GM12878 (cell line): Measurements from ENCODE around the gene ANO3. TPM values are rescaled to one million over a fixed set of nuclear protein-coding genes. Genes with fewer than 3 reads are reported as not detected.
A peak's percentile ranks its signal among the peaks of the same experiment; 100 is the strongest.

ENCODE experiments used
- ATAC-seq: fragments of 200-7000 bp; cut with Tn5 transposase; 3 replicates; pipeline ENCODE4 v1.9.1; 2020; ENCODE audit warnings: mild to moderate bottlenecking, moderate library complexity
- BruUV-seq: library from RNA; stranded (reverse); fragments of 400-500 nt; replicated peaks from 2 replicates; lab custom pipeline; 2021; lab: Mats Ljungman, UMichigan
- CTCF ChIA-PET: fragments of 300-600 bp; sonication (Branson Sonifier 250); formaldehyde crosslinking; extraction: SDS; loops from one replicate; lab custom pipeline; 2021; ENCODE audit warnings: inconsistent platforms; lab: Yijun Ruan, JAX
- POLR2A ChIA-PET: fragments of 350-600 bp; formaldehyde crosslinking; extraction: SDS; loops from one replicate; lab custom pipeline; 2021; ENCODE audit warnings: inconsistent platforms; lab: Charles Lee
- RAD21 ChIA-PET: fragments of 300-600 bp; sonication (Branson Sonifier 250); formaldehyde crosslinking; loops from one replicate; lab custom pipeline; 2023; ENCODE audit warnings: antibody characterized with exemption; ENCODE audit not compliant: unreplicated experiment; lab: Charles Lee
- SMC1A ChIA-PET: fragments of 300-600 bp; sonication (Branson Sonifier 250); formaldehyde crosslinking; loops from one replicate; lab custom pipeline; 2023; ENCODE audit not compliant: unreplicated experiment, uncharacterized antibody; lab: Charles Lee
- DNase-seq: peaks from one replicate; pipeline ENCODE4 v3.0.0-alpha.2; 2011; ENCODE audit warnings: low read depth, low spot score
- FAIRE-seq: peaks from 3 replicates; lab custom pipeline; 2011; peaks lifted over from hg19 to GRCh38; lab: Jason Lieb, UNC
- H2AFZ ChIP-seq: 2 replicates; pipeline ENCODE4 v1.6.0; 2011; ENCODE audit warnings: low read depth, low read length, control low read depth; ENCODE audit not compliant: control insufficient read depth
- H3K27ac ChIP-seq: 2 replicates; pipeline ENCODE4 v1.5.1; 2011; ENCODE audit warnings: control low read depth; ENCODE audit not compliant: control insufficient read depth, insufficient read depth
- H3K27me3 ChIP-seq, 2 experiments: replicated peaks in 1 of 2; 2 replicates each; pipeline versions ENCODE4 v1.6.0 to v1.6.1; 2011; ENCODE audit warnings: low read length in 1 of 2; ENCODE audit not compliant: control insufficient read depth in 2 of 2, insufficient read depth in 2 of 2
- H3K36me3 ChIP-seq, 2 experiments: 2 replicates each; pipeline ENCODE4 v1.5.1; 2011; ENCODE audit warnings: low read length in 1 of 2; ENCODE audit not compliant: control insufficient read depth in 2 of 2, insufficient read depth in 2 of 2
- H3K4me1 ChIP-seq: 2 replicates; pipeline ENCODE4 v1.6.1; 2011; ENCODE audit warnings: mild to moderate bottlenecking, low read length, moderate library complexity, mixed read lengths; ENCODE audit not compliant: control insufficient read depth, insufficient read depth
- H3K4me2 ChIP-seq: 2 replicates; pipeline ENCODE4 v1.6.0; 2011; ENCODE audit warnings: control low read depth; ENCODE audit not compliant: control insufficient read depth, insufficient read depth
- H3K4me3 ChIP-seq: fragments of 200-600 bp; sonication (generic); 2 replicates; pipeline ENCODE4 v1.5.1; 2016
- H3K79me2 ChIP-seq: 2 replicates; pipeline ENCODE4 v1.6.0; 2011; ENCODE audit warnings: low read length; ENCODE audit not compliant: control insufficient read depth, insufficient read depth
- H3K9ac ChIP-seq: 2 replicates; pipeline ENCODE4 v1.8.0; 2011; ENCODE audit warnings: low read length, control low read depth, mixed read lengths; ENCODE audit not compliant: control insufficient read depth, insufficient read depth
- H3K9me3 ChIP-seq: replicated peaks from 3 replicates; pipeline ENCODE4 v1.5.1; 2011; ENCODE audit warnings: mild to moderate bottlenecking, low read length; ENCODE audit not compliant: control insufficient read depth, insufficient read depth
- H4K20me1 ChIP-seq: 2 replicates; pipeline ENCODE4 v1.6.0; 2011; ENCODE audit not compliant: control insufficient read depth, insufficient read depth
- CBX3 ChIP-seq: fragments of 200-600 bp; sonication (generic); IDR thresholded peaks from 2 replicates; pipeline ENCODE4 v1.6.1; 2016; ENCODE audit warnings: low read depth, borderline replicate concordance
- CEBPB ChIP-seq, 2 experiments: fragments of 150-350 bp in 1 of 2; IDR thresholded peaks; 2 replicates each; pipeline ENCODE4 v1.6.1; 2012 to 2014; ENCODE audit warnings: low read depth in 2 of 2, low read length in 2 of 2, borderline replicate concordance in 1 of 2, inconsistent platforms in 1 of 2
- IKZF1 ChIP-seq: fragments of 450-650 bp; conservative IDR thresholded peaks from 2 replicates; pipeline ENCODE4 v1.6.1; 2017; ENCODE audit warnings: antibody characterized with exemption, mild to moderate bottlenecking
- MTA2 ChIP-seq: fragments of 450-650 bp; IDR thresholded peaks from 2 replicates; pipeline ENCODE4 v1.6.1; 2016; ENCODE audit warnings: low read depth, mild to moderate bottlenecking, moderate library complexity
- NFXL1 ChIP-seq: fragments of 450-650 bp; IDR thresholded peaks from 2 replicates; pipeline ENCODE4 v1.6.1; 2017; ENCODE audit warnings: antibody characterized with exemption, mild to moderate bottlenecking, borderline replicate concordance
- NR2C1 ChIP-seq: fragments of 450-650 bp; IDR thresholded peaks from 2 replicates; pipeline ENCODE4 v1.6.1; 2017; ENCODE audit warnings: antibody characterized with exemption, mild to moderate bottlenecking, moderate library complexity
- STAT3 ChIP-seq: IDR thresholded peaks from 2 replicates; pipeline ENCODE4 v1.6.1; 2011; ENCODE audit warnings: low read depth, low read length, improper control_type of control experiment
- TCF12 ChIP-seq: IDR thresholded peaks from 2 replicates; pipeline ENCODE4 v1.6.1; 2011; ENCODE audit warnings: low read depth, mild to moderate bottlenecking, low read length
- ZZZ3 ChIP-seq: IDR thresholded peaks from 2 replicates; pipeline ENCODE4 v1.6.1; 2011; ENCODE audit warnings: low read depth; ENCODE audit not compliant: control insufficient read depth, insufficient read length
- in situ Hi-C: fragments of 300-500 bp; cut with MboI; formaldehyde crosslinking; loops from 9 replicates; pipeline ENCODE4 v1.14.3; 2018; ENCODE audit warnings: mixed read lengths
- intact Hi-C: fragments of 100-400 bp; cut with micrococcal nuclease; formaldehyde crosslinking; loops from one replicate; pipeline ENCODE4 v1.14.2; 2022; ENCODE audit not compliant: unreplicated experiment
- polyA plus RNA-seq, 11 experiments: library from polyadenylated mRNA; depleted of rRNA in 4 of 11; unstranded in 6 of 11; stranded (reverse) in 5 of 11; fragments of >200 nt; fragmentation: Nextera tagmentation in 4 of 11; fragmentation: Illumina TruSeq in 1 of 11; extraction: Ambion mirVana in 4 of 11; extraction: Trizol in 1 of 11; gene quantifications; 1 replicate in 1 of 11; 2 replicates in 10 of 11; pipeline versions ENCODE4 v1.2.1 to v1.2.3, GENCODE V29; 2011 to 2016; ENCODE audit warnings: inconsistent platforms in 2 of 11, missing spikeins in 2 of 11, low read depth in 1 of 11
- total RNA-seq, 4 experiments: library from RNA; depleted of rRNA in 3 of 4; stranded (reverse); fragments of >200 nt in 3 of 4; fragmentation: Illumina TruSeq in 1 of 4; extraction: Trizol in 1 of 4; gene quantifications; 2 replicates each; pipeline versions ENCODE4 v1.2.1 to v1.2.3, GENCODE V29; 2013 to 2021
- TF ChIP-seq, protein P1 (sequence below): fragments of 450-650 bp; IDR thresholded peaks from 2 replicates; pipeline ENCODE4 v1.6.1; 2018; ENCODE audit warnings: mild to moderate bottlenecking, low read depth, moderate library complexity; ENCODE audit not compliant: partially characterized antibody
- TF ChIP-seq, protein P2 (sequence below): fragments of 450-650 bp; IDR thresholded peaks from 2 replicates; pipeline ENCODE4 v1.6.1; 2017; ENCODE audit warnings: low read depth, mild to moderate bottlenecking, moderate library complexity
- TF ChIP-seq, protein P3 (sequence below): fragments of 450-650 bp; IDR thresholded peaks from 2 replicates; pipeline ENCODE4 v1.6.1; 2016; ENCODE audit warnings: mild to moderate bottlenecking

ANO3 gene
- total and polyA plus RNA-seq, 10 of the 15 experiments (the other 5 are each of a cell fraction or from before 2014, with no cell fraction given): 0.13 to 5.9 (median 0.44) TPM

DNA sequence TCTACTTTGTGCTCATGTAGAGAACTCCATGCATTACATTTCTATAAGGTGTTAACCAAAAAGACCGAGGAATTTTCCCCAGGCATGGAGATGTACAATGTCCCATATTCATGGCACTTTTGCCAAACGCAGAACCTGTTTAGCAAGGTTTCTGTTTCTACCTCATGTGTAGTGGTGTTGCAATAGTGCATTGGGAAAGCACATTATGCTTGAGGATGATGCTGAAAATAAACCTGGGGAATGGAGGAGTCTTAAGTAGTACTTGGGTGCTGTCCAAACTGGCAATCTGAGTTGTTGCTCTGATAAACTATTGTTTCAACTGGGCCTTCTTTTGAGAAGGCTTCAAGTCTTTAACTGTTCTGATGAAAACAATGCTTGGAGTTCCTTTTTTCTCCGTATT lies 251.6 kb downstream of the ANO3 start (continued):
- TF ChIP-seq, protein P1, sequence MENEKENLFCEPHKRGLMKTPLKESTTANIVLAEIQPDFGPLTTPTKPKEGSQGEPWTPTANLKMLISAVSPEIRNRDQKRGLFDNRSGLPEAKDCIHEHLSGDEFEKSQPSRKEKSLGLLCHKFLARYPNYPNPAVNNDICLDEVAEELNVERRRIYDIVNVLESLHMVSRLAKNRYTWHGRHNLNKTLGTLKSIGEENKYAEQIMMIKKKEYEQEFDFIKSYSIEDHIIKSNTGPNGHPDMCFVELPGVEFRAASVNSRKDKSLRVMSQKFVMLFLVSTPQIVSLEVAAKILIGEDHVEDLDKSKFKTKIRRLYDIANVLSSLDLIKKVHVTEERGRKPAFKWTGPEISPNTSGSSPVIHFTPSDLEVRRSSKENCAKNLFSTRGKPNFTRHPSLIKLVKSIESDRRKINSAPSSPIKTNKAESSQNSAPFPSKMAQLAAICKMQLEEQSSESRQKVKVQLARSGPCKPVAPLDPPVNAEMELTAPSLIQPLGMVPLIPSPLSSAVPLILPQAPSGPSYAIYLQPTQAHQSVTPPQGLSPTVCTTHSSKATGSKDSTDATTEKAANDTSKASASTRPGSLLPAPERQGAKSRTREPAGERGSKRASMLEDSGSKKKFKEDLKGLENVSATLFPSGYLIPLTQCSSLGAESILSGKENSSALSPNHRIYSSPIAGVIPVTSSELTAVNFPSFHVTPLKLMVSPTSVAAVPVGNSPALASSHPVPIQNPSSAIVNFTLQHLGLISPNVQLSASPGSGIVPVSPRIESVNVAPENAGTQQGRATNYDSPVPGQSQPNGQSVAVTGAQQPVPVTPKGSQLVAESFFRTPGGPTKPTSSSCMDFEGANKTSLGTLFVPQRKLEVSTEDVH: no peak
- no peak for TF ChIP-seq MTA2

- H3K9me3 ChIP-seq: no peaks in the 10 kb centered on the region
- in situ Hi-C loops: no loop called here
- H3K36me3 ChIP-seq: no peaks in the 10 kb centered on the region
- no peak for FAIRE-seq
- no peak overlapping the region for H3K9ac ChIP-seq
- H3K4me1 ChIP-seq: no peaks in the 10 kb centered on the region
- no peaks in the 10 kb centered on the region for H3K79me2 ChIP-seq
- no peaks in the 10 kb centered on the region for H3K27me3 ChIP-seq
- ChIA-PET RAD21 (interaction anchor here (0.8 to 1.4 kb wide), 8 partner anchors 8 to 44 kb away, joined by 3 to 8 read pairs (median 5); no protein-coding TSS in a partner anchor), SMC1A (interaction anchor here (0.8 to 1.5 kb wide), 15 partner anchors 9 to 112 kb away, joined by 3 to 16 read pairs (median 3); partner anchors contain the start of gene MUC15), POLR2A (interaction anchor here (0.9 to 1.3 kb wide), 2 partner anchors 13 to 27 kb away, joined by 3 to 12 read pairs; partner anchors contain the start of gene MUC15), CTCF (interaction anchor here (1.0 to 1.4 kb wide), 2 partner anchors 27 to 57 kb away, joined by 3 to 4 read pairs; no protein-coding TSS in a partner anchor)
- BruUV-seq: no TSS peak
- no peaks in the 10 kb centered on the region for H4K20me1 ChIP-seq
- no peak overlapping the region for H3K4me3 ChIP-seq
- intact Hi-C loops: no loop called here
- H3K4me2 ChIP-seq: no peak overlapping the region
- TF ChIP-seq IKZF1 (peak; percentile 49; the same call in 1 of the 2 replicates), CBX3 (no peak), NFXL1 (no peak), CEBPB (IDR thresholded peaks at IDR 0.05; ENCODE audit: borderline replicate concordance in 1 of 2, low read depth in 2 of 2, low read length in 2 of 2) (no peak), STAT3 (no peak), ZZZ3 (no peak), NR2C1 (no peak), TCF12 (no peak)
- TF ChIP-seq, protein P2, sequence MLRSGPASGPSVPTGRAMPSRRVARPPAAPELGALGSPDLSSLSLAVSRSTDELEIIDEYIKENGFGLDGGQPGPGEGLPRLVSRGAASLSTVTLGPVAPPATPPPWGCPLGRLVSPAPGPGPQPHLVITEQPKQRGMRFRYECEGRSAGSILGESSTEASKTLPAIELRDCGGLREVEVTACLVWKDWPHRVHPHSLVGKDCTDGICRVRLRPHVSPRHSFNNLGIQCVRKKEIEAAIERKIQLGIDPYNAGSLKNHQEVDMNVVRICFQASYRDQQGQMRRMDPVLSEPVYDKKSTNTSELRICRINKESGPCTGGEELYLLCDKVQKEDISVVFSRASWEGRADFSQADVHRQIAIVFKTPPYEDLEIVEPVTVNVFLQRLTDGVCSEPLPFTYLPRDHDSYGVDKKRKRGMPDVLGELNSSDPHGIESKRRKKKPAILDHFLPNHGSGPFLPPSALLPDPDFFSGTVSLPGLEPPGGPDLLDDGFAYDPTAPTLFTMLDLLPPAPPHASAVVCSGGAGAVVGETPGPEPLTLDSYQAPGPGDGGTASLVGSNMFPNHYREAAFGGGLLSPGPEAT: peak; percentile 78
- TF ChIP-seq, protein P3, sequence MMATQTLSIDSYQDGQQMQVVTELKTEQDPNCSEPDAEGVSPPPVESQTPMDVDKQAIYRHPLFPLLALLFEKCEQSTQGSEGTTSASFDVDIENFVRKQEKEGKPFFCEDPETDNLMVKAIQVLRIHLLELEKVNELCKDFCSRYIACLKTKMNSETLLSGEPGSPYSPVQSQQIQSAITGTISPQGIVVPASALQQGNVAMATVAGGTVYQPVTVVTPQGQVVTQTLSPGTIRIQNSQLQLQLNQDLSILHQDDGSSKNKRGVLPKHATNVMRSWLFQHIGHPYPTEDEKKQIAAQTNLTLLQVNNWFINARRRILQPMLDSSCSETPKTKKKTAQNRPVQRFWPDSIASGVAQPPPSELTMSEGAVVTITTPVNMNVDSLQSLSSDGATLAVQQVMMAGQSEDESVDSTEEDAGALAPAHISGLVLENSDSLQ: peak; percentile 18; the same call in 1 of the 2 replicates
- DNase-seq: no peak
- ATAC-seq: peak; percentile 85
- H2AFZ ChIP-seq: no peak overlapping the region
- H3K27ac ChIP-seq: no peak overlapping the region
Observed at GRCh38 chr11:26584818-26585217, 252.9 kb downstream of the ANO3 start.
